ENCODE data around the gene RAD51B.

The RAD51B gene

GRCh38 chr14:68631394-68632053 is 811.9 kb downstream of the RAD51B start:
- DNase-seq = no peak

- no peak for DNase-seq
Observed at GRCh38 chr14:68632054-68632895, 812.7 kb downstream of the RAD51B start.

GRCh38 chr14:68633131-68633991 is 813.8 kb downstream of the RAD51B start:
- peak; percentile 33 to 51 (median 37) for DNase-seq

- no peak for DNase-seq
Observed at GRCh38 chr14:68634332-68634731, 814.8 kb downstream of the RAD51B start.

- DNase-seq = no peak
Observed at GRCh38 chr14:68634874-68635595, 815.5 kb downstream of the RAD51B start.

- DNase-seq = no peak
Observed at GRCh38 chr14:68636597-68636996, 817.0 kb downstream of the RAD51B start.

- DNase-seq = peak; percentile 69 to 77 (median 71)
Observed at GRCh38 chr14:68637106-68638021, 817.8 kb downstream of the RAD51B start.

- DNase-seq = no peak
Observed at GRCh38 chr14:68638141-68638999, 818.8 kb downstream of the RAD51B start.

GRCh38 chr14:68639000-68639757 is 819.6 kb downstream of the RAD51B start:
- DNase-seq = no peak

GRCh38 chr14:68639758-68640574 is 820.4 kb downstream of the RAD51B start:
- no peak for DNase-seq

GRCh38 chr14:68643673-68644072 is 824.1 kb downstream of the RAD51B start:
- no peak for DNase-seq

- DNase-seq = no peak
Observed at GRCh38 chr14:68644101-68644500, 824.5 kb downstream of the RAD51B start.

- no peak for DNase-seq
Observed at GRCh38 chr14:68645371-68645770, 825.8 kb downstream of the RAD51B start.

- no peak for DNase-seq
Observed at GRCh38 chr14:68649476-68650189, 830.1 kb downstream of the RAD51B start.

- DNase-seq = no peak
Observed at GRCh38 chr14:68650404-68650994, 830.9 kb downstream of the RAD51B start.

- no peak for DNase-seq
Observed at GRCh38 chr14:68651075-68651474, 831.5 kb downstream of the RAD51B start.

- no peak for DNase-seq
Observed at GRCh38 chr14:68651652-68652432, 832.3 kb downstream of the RAD51B start.

Measured in suppressor macrophage treated with lipopolysaccharide for 1 hour (primary cell).